Mesendoderm (in vitro differentiated cells): ENCODE data around the gene ST6GAL1.

Experiments used
- DNase-seq: peaks from one replicate; pipeline ENCODE4 v3.0.0; 2013
- H2AK5ac ChIP-seq: 2 replicates; pipeline ENCODE4 v1.6.1; 2013; ENCODE audit warnings: low read length, inconsistent platforms
- H2BK120ac ChIP-seq: 2 replicates; pipeline ENCODE4 v1.6.1; 2013; ENCODE audit warnings: low read depth, mild to moderate bottlenecking, low read length, moderate library complexity, mixed read lengths
- H2BK15ac ChIP-seq: replicated peaks from 2 replicates; pipeline ENCODE4 v1.6.1; 2013; ENCODE audit warnings: low read depth, mild to moderate bottlenecking, moderate library complexity
- H2BK5ac ChIP-seq: 2 replicates; pipeline ENCODE4 v1.6.1; 2013; ENCODE audit warnings: low read length, inconsistent platforms
- H3K18ac ChIP-seq: 2 replicates; pipeline ENCODE4 v1.6.1; 2013; ENCODE audit warnings: mild to moderate bottlenecking, low read length, mixed read lengths
- H3K23ac ChIP-seq: one replicate; pipeline ENCODE4 v1.6.1; 2013; ENCODE audit warnings: low read length
- H3K27ac ChIP-seq: 2 replicates; pipeline ENCODE4 v1.5.1; 2013; ENCODE audit warnings: low read depth, mild to moderate bottlenecking, inconsistent platforms, low read length, moderate library complexity
- H3K27me3 ChIP-seq: 2 replicates; pipeline ENCODE4 v1.6.1; 2013; ENCODE audit warnings: low read length, control low read depth, mild to moderate bottlenecking, inconsistent platforms; ENCODE audit not compliant: insufficient read depth, poor library complexity
- H3K36me3 ChIP-seq: 2 replicates; pipeline ENCODE4 v1.6.1; 2013; ENCODE audit warnings: low read length, inconsistent platforms; ENCODE audit not compliant: control insufficient read depth, insufficient read depth
- H3K4ac ChIP-seq: one replicate; pipeline ENCODE4 v1.6.1; 2013; ENCODE audit warnings: low read depth, mild to moderate bottlenecking, low read length, moderate library complexity
- H3K4me1 ChIP-seq: 2 replicates; pipeline ENCODE4 v1.6.1; 2013; ENCODE audit warnings: low read depth, low read length, inconsistent platforms; ENCODE audit not compliant: control insufficient read depth
- H3K4me2 ChIP-seq: 2 replicates; pipeline ENCODE4 v1.6.1; 2013; ENCODE audit warnings: low read length
- H3K4me3 ChIP-seq: 2 replicates; pipeline ENCODE4 v1.5.1; 2013; ENCODE audit warnings: mild to moderate bottlenecking, low read length
- H3K56ac ChIP-seq: one replicate; pipeline ENCODE4 v1.6.1; 2013; ENCODE audit warnings: low read length
- H3K79me1 ChIP-seq: 2 replicates; pipeline ENCODE4 v1.6.1; 2013; ENCODE audit warnings: low read length, inconsistent platforms
- H3K79me2 ChIP-seq: 2 replicates; pipeline ENCODE4 v1.6.1; 2013; ENCODE audit warnings: mild to moderate bottlenecking, low read length; ENCODE audit not compliant: control insufficient read depth, insufficient read depth
- H3K9ac ChIP-seq: 2 replicates; pipeline ENCODE4 v1.6.1; 2013; ENCODE audit warnings: low read length, inconsistent platforms
- H4K5ac ChIP-seq: one replicate; pipeline ENCODE4 v1.6.1; 2013; ENCODE audit warnings: low read length
- H4K8ac ChIP-seq: one replicate; pipeline ENCODE4 v1.6.1; 2013; ENCODE audit warnings: low read depth, mild to moderate bottlenecking, control low read depth, low read length, moderate library complexity
- WGBS: extraction: QIAGEN DNeasy Blood & Tissue Kit; methylation state at CpG from one replicate; pipeline ENCODE4 v1.1.7; 2013; ENCODE audit warnings: low lambda C conversion rate, missing lambda C conversion rate; ENCODE audit not compliant: insufficient coverage; ENCODE audit errors: extremely low coverage; 5-methylcytosine and 5-hydroxymethylcytosine counted together

Gene ST6GAL1

DNA sequence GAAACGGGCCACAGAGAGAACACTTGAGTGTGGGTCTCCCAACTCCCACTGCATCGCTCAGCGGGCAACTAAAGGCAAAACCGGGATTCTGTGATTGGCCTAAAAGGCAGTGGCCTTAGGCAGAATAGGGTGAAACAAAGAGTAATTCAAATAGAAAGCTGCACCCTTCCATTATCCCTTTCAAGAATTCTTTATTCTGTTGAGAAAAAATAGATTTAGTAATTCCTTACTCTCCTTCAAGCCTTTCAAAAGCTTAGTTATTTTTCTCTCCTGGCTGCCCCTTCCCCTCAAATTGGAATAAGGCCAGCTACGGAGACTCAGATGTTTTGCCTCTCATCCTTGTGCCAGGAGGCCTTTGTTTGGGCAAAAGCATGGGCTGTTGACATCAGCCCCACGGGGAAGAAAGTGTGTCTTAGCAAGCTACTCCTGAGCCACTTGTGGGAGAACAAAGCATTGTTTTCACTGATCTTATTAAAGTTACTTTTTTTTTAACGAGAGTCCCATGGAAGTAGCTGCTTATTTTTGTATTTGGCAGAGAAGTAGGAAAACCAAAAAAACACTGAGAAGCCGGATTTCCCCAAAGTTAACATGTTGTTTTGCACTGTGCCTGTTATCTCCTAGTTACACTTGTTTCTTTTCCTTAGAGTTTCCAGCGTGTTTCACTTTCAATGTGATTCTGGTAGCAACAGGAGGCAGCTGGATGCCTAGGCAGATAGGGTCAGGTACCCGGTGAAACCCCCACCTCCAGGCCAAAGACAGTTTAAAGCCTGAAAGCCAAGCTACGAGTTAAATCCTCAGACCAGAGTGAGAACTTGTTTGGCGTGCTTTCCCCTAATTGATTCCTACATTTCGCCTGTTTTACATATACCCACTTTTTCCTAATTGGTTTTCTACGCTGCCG lies 2.2 kb downstream of the ST6GAL1 start:
- WGBS: no CpG with 5 or more reads among the region's 15 CpGs
- Histone ChIP-seq H4K5ac (no peak overlapping the region), H3K79me2 (peaks cover 42% of the 10 kb centered on the region), H2AK5ac (no peak overlapping the region), H2BK120ac (no peak overlapping the region), H4K8ac (no peak overlapping the region), H3K4me2 (peak overlapping the region; percentile 81), H3K23ac (no peak overlapping the region), H3K4me1 (peaks cover 6% of the 10 kb centered on the region), H2BK15ac (no peak overlapping the region), H3K27me3 (no peaks in the 10 kb centered on the region), H3K4me3 (peak overlapping the region; percentile 4), H3K9ac (peak overlapping the region; percentile 92), H3K18ac (no peak overlapping the region), H3K56ac (peak overlapping the region; percentile 89), H3K4ac (peak overlapping the region; percentile 72), H2BK5ac (no peak overlapping the region), H3K79me1 (peaks cover 22% of the 10 kb centered on the region), H3K36me3 (peaks cover 2% of the 10 kb centered on the region), H3K27ac (no peak overlapping the region)
- DNase-seq: no peak

- Histone ChIP-seq H3K36me3 (peaks cover 2% of the 10 kb centered on the region), H3K27me3 (no peaks in the 10 kb centered on the region), H3K56ac (no peak overlapping the region), H3K18ac (no peak overlapping the region), H4K5ac (no peak overlapping the region), H3K4ac (no peak overlapping the region), H3K4me1 (peaks cover 6% of the 10 kb centered on the region), H3K9ac (no peak overlapping the region), H2BK120ac (no peak overlapping the region), H2BK15ac (no peak overlapping the region), H2BK5ac (no peak overlapping the region), H3K4me2 (no peak overlapping the region), H3K79me1 (peaks cover 22% of the 10 kb centered on the region), H4K8ac (no peak overlapping the region), H3K4me3 (no peak overlapping the region), H3K79me2 (peaks cover 45% of the 10 kb centered on the region), H2AK5ac (no peak overlapping the region), H3K23ac (no peak overlapping the region), H3K27ac (no peak overlapping the region)
- no CpG with 5 or more reads among the region's 4 CpGs for WGBS
- no peak for DNase-seq
Measured at GRCh38 chr3:186933816-186934215, 3.5 kb downstream of the ST6GAL1 start.

DNA sequence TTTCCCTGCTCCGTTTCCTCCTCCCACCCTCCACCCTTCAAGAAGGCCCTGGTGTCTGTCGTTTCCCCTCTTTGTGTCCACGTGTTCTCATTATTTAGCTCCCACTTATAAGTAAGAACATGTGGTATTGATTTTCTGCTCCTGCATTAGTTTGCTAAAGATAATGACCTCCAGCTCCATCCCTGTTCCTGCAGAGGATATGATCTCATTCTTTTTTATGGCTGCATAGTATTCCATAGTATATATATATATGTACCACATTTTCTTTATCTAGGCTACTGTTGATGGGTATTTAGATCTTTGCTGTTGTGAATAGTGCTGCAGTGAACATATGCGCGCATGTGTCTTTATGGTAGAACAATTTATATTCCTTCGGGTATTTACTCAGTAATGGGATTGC lies 4.8 kb downstream of the ST6GAL1 start:
- no peak overlapping the region for H4K8ac ChIP-seq
- no peak overlapping the region for H3K18ac ChIP-seq
- no peak overlapping the region for H2BK5ac ChIP-seq
- H3K4ac ChIP-seq: no peak overlapping the region
- WGBS: no CpG with 5 or more reads among the region's 6 CpGs
- H3K4me1 ChIP-seq: peaks cover 4% of the 10 kb centered on the region
- no peak overlapping the region for H2AK5ac ChIP-seq
- H2BK120ac ChIP-seq: no peak overlapping the region
- no peak overlapping the region for H3K27ac ChIP-seq
- peaks cover 2% of the 10 kb centered on the region for H3K36me3 ChIP-seq
- H2BK15ac ChIP-seq: no peak overlapping the region
- no peak overlapping the region for H4K5ac ChIP-seq
- H3K4me2 ChIP-seq: no peak overlapping the region
- no peak overlapping the region for H3K56ac ChIP-seq
- H3K9ac ChIP-seq: no peak overlapping the region
- peaks cover 25% of the 10 kb centered on the region for H3K79me1 ChIP-seq
- no peak overlapping the region for H3K4me3 ChIP-seq
- no peaks in the 10 kb centered on the region for H3K27me3 ChIP-seq
- no peak overlapping the region for H3K23ac ChIP-seq
- peaks cover 51% of the 10 kb centered on the region for H3K79me2 ChIP-seq
- no peak for DNase-seq

DNA sequence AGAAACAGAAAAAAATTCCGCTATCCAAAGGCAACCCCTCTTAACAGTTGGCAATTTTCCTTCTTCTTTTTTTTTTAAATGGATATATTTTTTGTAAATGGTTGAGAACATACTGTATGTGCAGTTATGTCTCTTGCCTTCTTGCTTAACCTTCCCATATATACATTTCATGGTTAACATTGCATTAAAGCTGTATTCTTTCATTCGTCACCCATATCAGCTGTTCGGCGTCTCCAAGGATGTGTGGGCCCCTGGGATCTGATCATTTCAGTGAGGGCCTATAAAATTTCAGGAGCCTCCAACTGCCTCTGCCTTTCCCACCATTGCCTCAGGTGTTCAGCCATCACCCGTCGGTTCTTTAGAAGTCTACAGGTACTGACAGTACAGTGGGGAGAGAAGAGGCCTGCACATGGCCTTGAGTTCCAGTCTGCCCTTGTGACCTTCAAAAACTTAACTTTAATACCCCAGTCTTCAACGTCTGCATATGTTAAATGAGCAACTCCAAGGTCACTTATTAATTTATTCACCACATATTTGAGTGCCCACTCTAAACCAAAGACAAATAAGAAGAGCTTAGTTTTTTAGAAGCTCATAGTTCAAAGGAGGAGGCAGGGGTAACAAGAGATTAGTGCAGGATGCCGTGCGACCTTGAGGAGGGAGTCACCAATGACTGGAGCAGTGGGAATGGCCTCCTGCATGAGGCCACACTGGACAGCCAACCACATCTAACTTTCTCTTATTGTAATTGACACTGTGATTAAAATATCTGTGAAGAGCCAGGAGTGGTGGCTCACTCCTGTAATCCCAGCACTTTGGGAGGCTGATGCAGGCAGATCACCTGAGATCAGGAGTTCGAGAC lies 6.9 kb downstream of the ST6GAL1 start:
- no peak overlapping the region for H3K4me2 ChIP-seq
- H2BK120ac ChIP-seq: no peak overlapping the region
- peaks cover 58% of the 10 kb centered on the region for H3K79me2 ChIP-seq
- H4K8ac ChIP-seq: no peak overlapping the region
- no peak overlapping the region for H4K5ac ChIP-seq
- no peak overlapping the region for H3K9ac ChIP-seq
- no peak overlapping the region for H2BK5ac ChIP-seq
- no peak overlapping the region for H3K4me3 ChIP-seq
- no peak overlapping the region for H3K56ac ChIP-seq
- no peak overlapping the region for H3K23ac ChIP-seq
- H2AK5ac ChIP-seq: no peak overlapping the region
- no CpG with 5 or more reads among the region's 10 CpGs for WGBS
- peaks cover 2% of the 10 kb centered on the region for H3K36me3 ChIP-seq
- H3K79me1 ChIP-seq: peaks cover 26% of the 10 kb centered on the region
- H3K27me3 ChIP-seq: no peaks in the 10 kb centered on the region
- no peak for DNase-seq
- H3K4ac ChIP-seq: no peak overlapping the region
- peaks cover 14% of the 10 kb centered on the region for H3K4me1 ChIP-seq
- no peak overlapping the region for H2BK15ac ChIP-seq
- H3K27ac ChIP-seq: no peak overlapping the region
- H3K18ac ChIP-seq: no peak overlapping the region

DNA sequence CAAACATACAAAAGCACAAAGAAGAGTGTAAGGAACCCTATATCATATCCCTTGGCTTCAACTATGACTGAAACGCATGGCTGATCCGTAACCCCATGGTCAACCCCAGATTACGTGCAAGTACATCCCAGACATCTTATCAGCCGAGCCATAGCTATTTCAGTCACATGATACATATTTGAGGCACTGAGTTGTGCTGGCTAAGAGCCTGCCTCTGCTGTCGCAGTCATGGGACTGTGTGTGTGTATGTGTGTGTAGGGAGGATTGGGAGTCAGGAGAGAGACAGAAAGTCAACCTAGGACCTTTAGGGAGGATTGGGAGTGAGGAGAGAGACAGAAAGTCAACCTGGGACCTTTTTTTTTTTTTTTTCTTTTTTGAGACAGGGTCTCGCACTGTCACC lies 8.4 kb downstream of the ST6GAL1 start:
- Histone ChIP-seq H2BK5ac (no peak overlapping the region), H3K4me3 (no peak overlapping the region), H3K27ac (no peak overlapping the region), H3K36me3 (peaks cover 2% of the 10 kb centered on the region), H3K23ac (no peak overlapping the region), H3K56ac (no peak overlapping the region), H3K4me1 (peaks cover 10% of the 10 kb centered on the region), H2BK15ac (no peak overlapping the region), H3K27me3 (no peaks in the 10 kb centered on the region), H2AK5ac (no peak overlapping the region), H3K79me1 (peaks cover 27% of the 10 kb centered on the region), H3K79me2 (peaks cover 50% of the 10 kb centered on the region), H3K4ac (no peak overlapping the region), H3K18ac (no peak overlapping the region), H3K9ac (no peak overlapping the region), H2BK120ac (no peak overlapping the region), H4K8ac (no peak overlapping the region), H3K4me2 (no peak overlapping the region), H4K5ac (no peak overlapping the region)
- no peak for DNase-seq
- no CpG with 5 or more reads among the region's 6 CpGs for WGBS
